ACHN (cell line): ENCODE measurements around the gene USP30.
"Not testable (repeated sequence)": the region's sequence is repeated elsewhere in the genome, so short reads cannot be mapped to it uniquely, and the experiment has no call there.

Experiments used
- DNase-seq: peaks from one replicate; pipeline ENCODE4 v3.0.0-alpha.2; 2015
- in situ Hi-C: cut with HindIII; loops from 2 replicates; pipeline ENCODE4 v1.10.0; 2017; ENCODE audit warnings: low sequenced_read_pairs, low pct_ligation_motif_present, low pct_unique_long_range_greater_than_20kb

The USP30 gene

GRCh38 chr12:109052414-109053323, at the start of gene USP30:
Gene USP30, plus strand, starts transcription at chr12:109052576. Its CDS starts 103 bp downstream, at chr12:109052679.
- DNase-seq: peak; percentile 91
- in situ Hi-C loops: no loop called here

GRCh38 chr12:109004017-109004416, 48.4 kb upstream of the USP30 start:
- in situ Hi-C loops: no loop called here
- no peak for DNase-seq

GRCh38 chr12:109009766-109010165, 42.6 kb upstream of the USP30 start:
- peak; percentile 25 for DNase-seq
- in situ Hi-C loops: no loop called here

- peak; percentile 18 for DNase-seq
- in situ Hi-C loops: no loop called here
Observed at GRCh38 chr12:109010259-109010658, 42.1 kb upstream of the USP30 start.

GRCh38 chr12:109014984-109015765, 37.2 kb upstream of the USP30 start:
- in situ Hi-C loops: no loop called here
- no peak for DNase-seq

GRCh38 chr12:109016016-109016415, 36.4 kb upstream of the USP30 start:
- DNase-seq: no peak
- in situ Hi-C loops: no loop called here

- in situ Hi-C loops: no loop called here
- DNase-seq: no peak
Observed at GRCh38 chr12:109016978-109017377, 35.4 kb upstream of the USP30 start.

GRCh38 chr12:109018296-109018695, 34.1 kb upstream of the USP30 start:
- in situ Hi-C loops: no loop called here
- no peak for DNase-seq

GRCh38 chr12:109020146-109020795, 32.1 kb upstream of the USP30 start:
- in situ Hi-C loops: no loop called here
- no peak for DNase-seq

- in situ Hi-C loops: no loop called here
- DNase-seq: peak; percentile 95
Observed at GRCh38 chr12:109020796-109021380, 31.5 kb upstream of the USP30 start, which contains the start of gene SVOP. Gene SVOP, minus strand, starts transcription at chr12:109021068. Its CDS starts 200 bp downstream, at chr12:109020868.

- no peak for DNase-seq
- in situ Hi-C loops: no loop called here
Observed at GRCh38 chr12:109027767-109028166, 24.6 kb upstream of the USP30 start.

- in situ Hi-C loops, DNase-seq: not testable (repeated sequence)
Observed at GRCh38 chr12:109028624-109029023, 23.8 kb upstream of the USP30 start.

- in situ Hi-C loops: no loop called here
- no peak for DNase-seq
Observed at GRCh38 chr12:109029411-109029810, 23.0 kb upstream of the USP30 start.

GRCh38 chr12:109033239-109034196, 18.9 kb upstream of the USP30 start:
- in situ Hi-C loops: no loop called here
- no peak for DNase-seq

- in situ Hi-C loops: no loop called here
- DNase-seq: no peak
Observed at GRCh38 chr12:109036975-109037374, 15.4 kb upstream of the USP30 start.

- no peak for DNase-seq
- in situ Hi-C loops: no loop called here
Observed at GRCh38 chr12:109044241-109044640, 8.1 kb upstream of the USP30 start.

- DNase-seq: peak; percentile 51
- in situ Hi-C loops: no loop called here
Observed at GRCh38 chr12:109047081-109047805, 5.1 kb upstream of the USP30 start.
